ENCODE data around the gene B9D1. TPM values are rescaled to one million over a fixed set of nuclear protein-coding genes. Genes with fewer than 3 reads are reported as not detected.

The B9D1 gene
- total and polyA plus RNA-seq, 9 of the 15 experiments (the other 6 are each of a cell fraction or from before 2014, with no cell fraction given): 8.9 to 28.0 (median 17.9) TPM

DNA sequence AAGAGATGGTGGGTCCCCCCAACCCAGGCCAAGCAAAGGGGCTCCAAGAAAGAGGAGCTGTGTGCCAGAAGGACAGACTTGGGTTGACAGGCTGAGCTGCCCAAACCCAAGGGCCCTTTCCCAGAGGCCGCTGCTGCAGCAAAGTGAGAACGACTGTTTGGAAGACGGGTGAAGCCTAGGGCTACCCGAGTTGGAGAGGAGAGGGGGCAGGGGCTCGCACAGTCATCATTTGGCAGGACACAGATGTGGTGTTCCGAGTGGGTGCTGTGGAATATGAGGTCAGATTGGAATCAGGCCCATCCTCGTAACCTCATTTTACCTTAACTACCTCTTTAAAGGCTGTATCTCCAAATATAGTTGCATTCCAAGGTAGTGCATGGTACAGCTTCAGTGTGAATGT, 29.8 kb upstream of the B9D1 start:
- no peaks in the 10 kb centered on the region for H3K9me3 ChIP-seq (replicated peaks; ENCODE audit: control insufficient read depth, insufficient read depth, low read depth, low read length)
- intact Hi-C loops (cut with micrococcal nuclease) (no loop called here), in situ Hi-C loops (cut with MboI) (no loop called here)
- FAIRE-seq (no peak), DNase-seq (ENCODE audit: extremely low read depth in 1 of 4, low spot score in 3 of 4) (no peak), ATAC-seq (no peak)
- BruUV-seq (replicated peaks): no TSS peak
- H3K4me3 ChIP-seq: no peak overlapping the region
- H3K27ac ChIP-seq (ENCODE audit: extremely low read depth, low read depth, low read length): no peak overlapping the region
- H3K4me2 ChIP-seq (ENCODE audit: insufficient read depth, low read length): no peak overlapping the region
- TF ChIP-seq MCM3 (IDR thresholded peaks at IDR 0.05) (no peak), BRD4 (IDR thresholded peaks at IDR 0.05) (no peak), ZNF696 (CRISPR knock-in tag; conservative IDR thresholded peaks at IDR 0.05) (no peak), KLF10 (CRISPR knock-in tag; IDR thresholded peaks at IDR 0.05) (no peak), ZNF217 (CRISPR knock-in tag; IDR thresholded peaks at IDR 0.05) (no peak), ZSCAN29 (IDR thresholded peaks at IDR 0.05) (no peak)
- TF ChIP-seq, protein P1, sequence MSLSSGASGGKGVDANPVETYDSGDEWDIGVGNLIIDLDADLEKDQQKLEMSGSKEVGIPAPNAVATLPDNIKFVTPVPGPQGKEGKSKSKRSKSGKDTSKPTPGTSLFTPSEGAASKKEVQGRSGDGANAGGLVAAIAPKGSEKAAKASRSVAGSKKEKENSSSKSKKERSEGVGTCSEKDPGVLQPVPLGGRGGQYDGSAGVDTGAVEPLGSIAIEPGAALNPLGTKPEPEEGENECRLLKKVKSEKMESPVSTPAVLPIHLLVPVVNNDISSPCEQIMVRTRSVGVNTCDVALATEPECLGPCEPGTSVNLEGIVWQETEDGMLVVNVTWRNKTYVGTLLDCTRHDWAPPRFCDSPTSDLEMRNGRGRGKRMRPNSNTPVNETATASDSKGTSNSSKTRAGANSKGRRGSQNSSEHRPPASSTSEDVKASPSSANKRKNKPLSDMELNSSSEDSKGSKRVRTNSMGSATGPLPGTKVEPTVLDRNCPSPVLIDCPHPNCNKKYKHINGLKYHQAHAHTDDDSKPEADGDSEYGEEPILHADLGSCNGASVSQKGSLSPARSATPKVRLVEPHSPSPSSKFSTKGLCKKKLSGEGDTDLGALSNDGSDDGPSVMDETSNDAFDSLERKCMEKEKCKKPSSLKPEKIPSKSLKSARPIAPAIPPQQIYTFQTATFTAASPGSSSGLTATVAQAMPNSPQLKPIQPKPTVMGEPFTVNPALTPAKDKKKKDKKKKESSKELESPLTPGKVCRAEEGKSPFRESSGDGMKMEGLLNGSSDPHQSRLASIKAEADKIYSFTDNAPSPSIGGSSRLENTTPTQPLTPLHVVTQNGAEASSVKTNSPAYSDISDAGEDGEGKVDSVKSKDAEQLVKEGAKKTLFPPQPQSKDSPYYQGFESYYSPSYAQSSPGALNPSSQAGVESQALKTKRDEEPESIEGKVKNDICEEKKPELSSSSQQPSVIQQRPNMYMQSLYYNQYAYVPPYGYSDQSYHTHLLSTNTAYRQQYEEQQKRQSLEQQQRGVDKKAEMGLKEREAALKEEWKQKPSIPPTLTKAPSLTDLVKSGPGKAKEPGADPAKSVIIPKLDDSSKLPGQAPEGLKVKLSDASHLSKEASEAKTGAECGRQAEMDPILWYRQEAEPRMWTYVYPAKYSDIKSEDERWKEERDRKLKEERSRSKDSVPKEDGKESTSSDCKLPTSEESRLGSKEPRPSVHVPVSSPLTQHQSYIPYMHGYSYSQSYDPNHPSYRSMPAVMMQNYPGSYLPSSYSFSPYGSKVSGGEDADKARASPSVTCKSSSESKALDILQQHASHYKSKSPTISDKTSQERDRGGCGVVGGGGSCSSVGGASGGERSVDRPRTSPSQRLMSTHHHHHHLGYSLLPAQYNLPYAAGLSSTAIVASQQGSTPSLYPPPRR (CRISPR knock-in tag; IDR thresholded peaks at IDR 0.05; ENCODE audit: borderline replicate concordance): no peak
- no peaks in the 10 kb centered on the region for H3K9me1 ChIP-seq (ENCODE audit: control insufficient read depth, insufficient read depth, low read length)
- H3K9ac ChIP-seq (ENCODE audit: insufficient read depth in 1 of 2, low read depth in 2 of 2, low read length in 2 of 2): no peak overlapping the region
- no peaks in the 10 kb centered on the region for H3K36me3 ChIP-seq (ENCODE audit: control insufficient read depth, insufficient read depth, low read length)
- ChIA-PET POLR2A (no interaction called here), CTCF (ENCODE audit: low intra/inter-chr PET ratio) (no interaction called here)
- no peak overlapping the region for H2AFZ ChIP-seq (ENCODE audit: low read depth, low read length)
- no peaks in the 10 kb centered on the region for H3K79me2 ChIP-seq (ENCODE audit: control insufficient read depth, insufficient read depth, low read length)
- H4K20me1 ChIP-seq (replicated peaks; ENCODE audit: control insufficient read depth, insufficient read depth, low read length): no peaks in the 10 kb centered on the region
- 26% methylated on average over 6 of the region's 7 CpGs for WGBS (ENCODE audit: insufficient coverage, low coverage, missing lambda C conversion rate)
- H3K27me3 ChIP-seq (ENCODE audit: control insufficient read depth in 2 of 2, insufficient read depth in 2 of 2, low read length in 2 of 2): no peaks in the 10 kb centered on the region; a peak in 1 of 5 replicates
- H3K4me1 ChIP-seq (replicated peaks in 1 of 2; ENCODE audit: control insufficient read depth in 2 of 2, insufficient read depth in 2 of 2, low read length in 2 of 2): peaks cover 0 to 4% of the 10 kb centered on the region in 2 experiments; a peak in 3 of 5 replicates

Data from K562 (cell line).